Suppressor macrophage treated with lipopolysaccharide for 4 hours (primary cell): ENCODE data around the gene CEACAM3.
"Not testable (repeated sequence)": the region's sequence is repeated elsewhere in the genome, so short reads cannot be mapped to it uniquely, and the experiment has no call there.

Source experiments
- DNase-seq: peaks from one replicate; pipeline ENCODE4 v3.0.0-alpha.2; 2020

CEACAM3 gene

GRCh38 chr19:41796362-41796761 is at the start of gene CEACAM3:
Gene CEACAM3 (plus strand): TSS chr19:41796587. CDS start chr19:41796678, 91 bp downstream.
- DNase-seq: peak; percentile 42

- DNase-seq: peak; percentile 70
These were observed 49.7 kb upstream of the CEACAM3 start for GRCh38 chr19:41746593-41747227.

- DNase-seq: no peak
These were observed 48.4 kb upstream of the CEACAM3 start for GRCh38 chr19:41748012-41748411.

GRCh38 chr19:41750248-41751134 is 45.9 kb upstream of the CEACAM3 start:
- peak; percentile 24 for DNase-seq

- DNase-seq: peak; percentile 81
These were observed 43.2 kb upstream of the CEACAM3 start for GRCh38 chr19:41753159-41753558.

GRCh38 chr19:41753936-41754529 is 42.4 kb upstream of the CEACAM3 start:
- peak; percentile 69 for DNase-seq

GRCh38 chr19:41755328-41755913 is 41.0 kb upstream of the CEACAM3 start, which contains the start of gene CEACAM6:
Gene CEACAM6 (plus strand): TSS chr19:41755530. CDS start chr19:41755639, 109 bp downstream.
- peak; percentile 20 for DNase-seq

- DNase-seq: no peak
These were observed 37.5 kb upstream of the CEACAM3 start for GRCh38 chr19:41758846-41759245.

- no peak for DNase-seq
These were observed 29.3 kb upstream of the CEACAM3 start for GRCh38 chr19:41767115-41767514.

- DNase-seq: not testable (repeated sequence)
These were observed 28.3 kb upstream of the CEACAM3 start for GRCh38 chr19:41768105-41768504.

GRCh38 chr19:41769608-41770007 is 26.8 kb upstream of the CEACAM3 start:
- DNase-seq: no peak

- DNase-seq: no peak
These were observed 25.0 kb upstream of the CEACAM3 start for GRCh38 chr19:41771410-41771809.

- no peak for DNase-seq
These were observed 21.8 kb upstream of the CEACAM3 start for GRCh38 chr19:41774515-41774980.

GRCh38 chr19:41776700-41777099 is 19.7 kb upstream of the CEACAM3 start:
- DNase-seq: no peak

GRCh38 chr19:41783612-41784011 is 12.8 kb upstream of the CEACAM3 start:
- DNase-seq: no peak

- no peak for DNase-seq
These were observed 12.1 kb upstream of the CEACAM3 start for GRCh38 chr19:41784312-41784711.

- peak; percentile 35 for DNase-seq
These were observed 11.6 kb upstream of the CEACAM3 start for GRCh38 chr19:41784743-41785142.

- DNase-seq: peak; percentile 88
These were observed 10.7 kb upstream of the CEACAM3 start for GRCh38 chr19:41785653-41786052.

- DNase-seq: no peak
These were observed 9.3 kb upstream of the CEACAM3 start for GRCh38 chr19:41787055-41787454.

GRCh38 chr19:41788518-41788917 is 7.9 kb upstream of the CEACAM3 start:
- DNase-seq: not testable (repeated sequence)

GRCh38 chr19:41789053-41789452 is 7.3 kb upstream of the CEACAM3 start:
- DNase-seq: not testable (repeated sequence)

- peak; percentile 80 for DNase-seq
These were observed 3.6 kb upstream of the CEACAM3 start for GRCh38 chr19:41792513-41793413.
